A549 (cell line): ENCODE measurements around the gene FANCC. TPM values are rescaled to one million over a fixed set of nuclear protein-coding genes. Genes with fewer than 3 reads are reported as not detected.

ENCODE experiments used
- ATAC-seq, 2 experiments: fragments of 200-7000 bp in 1 of 2; fragments of >200 bp in 1 of 2; cut with Nextera tagmentation in 1 of 2; cut with Tn5 transposase in 1 of 2; 3 replicates each; pipeline versions ENCODE4 v1.8.0 to v1.9.1; 2018 to 2020; ENCODE audit warnings: mild to moderate bottlenecking in 1 of 2, moderate library complexity in 1 of 2
- CTCF ChIA-PET: fragments of 300-600 bp; sonication (Branson Sonifier 250); formaldehyde crosslinking; extraction: SDS; loops from one replicate; lab custom pipeline; 2021; ENCODE audit warnings: antibody characterized with exemption, inconsistent platforms; lab: Yijun Ruan, JAX
- POLR2A ChIA-PET: fragments of 350-600 bp; formaldehyde crosslinking; extraction: SDS; loops from one replicate; lab custom pipeline; 2021; ENCODE audit warnings: antibody characterized with exemption, inconsistent platforms; lab: Yijun Ruan, JAX
- DNase-seq, 2 experiments: peaks; one replicate each; pipeline versions ENCODE4 v3.0.0 to v3.0.0-alpha.2; 2011 to 2016; ENCODE audit warnings: low read depth in 1 of 2, low spot score in 1 of 2
- FAIRE-seq: peaks from 2 replicates; lab custom pipeline; 2011; peaks lifted over from hg19 to GRCh38; lab: Jason Lieb, UNC
- H3K27ac ChIP-seq, 2 experiments: fragments of >200 bp; sonication (Bioruptor Twin); formaldehyde crosslinking; 3 replicates each; pipeline ENCODE4 v1.5.1; 2016 to 2017
- H3K4me1 ChIP-seq: fragments of >200 bp; sonication (Bioruptor Twin); formaldehyde crosslinking; 3 replicates; pipeline ENCODE4 v1.6.1; 2016
- H3K4me2 ChIP-seq: fragments of >200 bp; sonication (Bioruptor Twin); formaldehyde crosslinking; 3 replicates; pipeline ENCODE4 v1.6.1; 2016
- H3K4me3 ChIP-seq: fragments of >200 bp; sonication (Bioruptor Twin); formaldehyde crosslinking; 3 replicates; pipeline ENCODE4 v1.5.1; 2016
- H3K9me3 ChIP-seq: fragments of >200 bp; sonication (Bioruptor Twin); formaldehyde crosslinking; 3 replicates; pipeline ENCODE4 v1.6.1; 2016
- ATOH8 ChIP-seq: fragments of 250-450 bp; sonication (Bioruptor Pico); IDR thresholded peaks from 2 replicates; pipeline ENCODE4 v1.5.0; 2020; ENCODE audit warnings: low read depth, mild to moderate bottlenecking, moderate library complexity
- CHD2 ChIP-seq: fragments of 150-350 bp; IDR thresholded peaks from 2 replicates; pipeline ENCODE4 v1.6.1; 2014; ENCODE audit warnings: low read length; ENCODE audit not compliant: partially characterized antibody
- EHF ChIP-seq: fragments of 250-450 bp; sonication (Bioruptor Pico); IDR thresholded peaks from 2 replicates; pipeline ENCODE4 v1.5.0; 2020; ENCODE audit warnings: mild to moderate bottlenecking
- EHMT2 ChIP-seq: fragments of 200-600 bp; sonication (generic); IDR thresholded peaks from 2 replicates; pipeline ENCODE4 v1.6.1; 2016; ENCODE audit warnings: antibody characterized with exemption, low read depth, mild to moderate bottlenecking, moderate library complexity
- ESRRA ChIP-seq: fragments of 150-350 bp; IDR thresholded peaks from 2 replicates; pipeline ENCODE4 v1.6.1; 2014; ENCODE audit warnings: mild to moderate bottlenecking, low read length, borderline replicate concordance
- FOSL2 ChIP-seq, 2 experiments: fragments of 450-650 bp in 1 of 2; fragments of >200 bp in 1 of 2; sonication (Bioruptor Twin) in 1 of 2; formaldehyde crosslinking; IDR thresholded peaks; 2 replicates each; pipeline versions ENCODE4 v1.5.0 to v1.6.1; 2016 to 2020; ENCODE audit warnings: mild to moderate bottlenecking in 1 of 2, moderate library complexity in 1 of 2
- HOXB13 ChIP-seq: fragments of 250-450 bp; sonication (Bioruptor Pico); IDR thresholded peaks from 2 replicates; pipeline ENCODE4 v1.5.0; 2020; ENCODE audit warnings: low read depth, mild to moderate bottlenecking, moderate library complexity
- HOXB5 ChIP-seq: fragments of 250-450 bp; sonication (Bioruptor Pico); IDR thresholded peaks from 2 replicates; pipeline ENCODE4 v1.5.0; 2020; ENCODE audit warnings: mild to moderate bottlenecking, moderate library complexity
- MAFK ChIP-seq: fragments of 450-650 bp; IDR thresholded peaks from 2 replicates; pipeline ENCODE4 v1.6.1; 2014; ENCODE audit not compliant: partially characterized antibody
- MYC ChIP-seq: IDR thresholded peaks from 2 replicates; pipeline ENCODE4 v1.6.1; 2012; ENCODE audit warnings: mild to moderate bottlenecking, inconsistent platforms, low read length, improper control_type of control experiment, borderline replicate concordance
- NPAS2 ChIP-seq: fragments of 250-450 bp; sonication (Bioruptor Pico); IDR thresholded peaks from 2 replicates; pipeline ENCODE4 v1.8.0; 2022; ENCODE audit warnings: mild to moderate bottlenecking, moderate library complexity, borderline replicate concordance
- PHF8 ChIP-seq: fragments of 200-600 bp; sonication (generic); IDR thresholded peaks from 2 replicates; pipeline ENCODE4 v1.6.1; 2016; ENCODE audit warnings: low read depth, mild to moderate bottlenecking, antibody characterized with exemption, moderate library complexity, borderline replicate concordance
- SMC3 ChIP-seq: fragments of >200 bp; sonication (Bioruptor Twin); formaldehyde crosslinking; IDR thresholded peaks from 3 replicates; pipeline ENCODE4 v1.6.1; 2018; ENCODE audit warnings: inconsistent platforms
- TP53 ChIP-seq: fragments of 250-450 bp; sonication (Bioruptor Pico); IDR thresholded peaks from 2 replicates; pipeline ENCODE4 v1.5.0; 2021; ENCODE audit warnings: mild to moderate bottlenecking, moderate library complexity
- ZC3H11A ChIP-seq: fragments of 450-650 bp; IDR thresholded peaks from 2 replicates; pipeline ENCODE4 v1.6.1; 2014; ENCODE audit warnings: antibody characterized with exemption, mild to moderate bottlenecking
- ZNF302 ChIP-seq: fragments of 250-450 bp; sonication (Bioruptor Pico); IDR thresholded peaks from 2 replicates; pipeline ENCODE4 v1.9.0; 2021; ENCODE audit warnings: inconsistent platforms, mild to moderate bottlenecking, moderate library complexity
- WGBS: methylation state at CpG from one replicate; pipeline ENCODE4 v1.1.6; 2017; ENCODE audit errors: missing lambda C conversion rate; 5-methylcytosine and 5-hydroxymethylcytosine counted together
- polyA plus RNA-seq, 4 experiments: library from polyadenylated mRNA; depleted of rRNA in 3 of 4; stranded (reverse); fragments of >200 nt; fragmentation: RNase III in 1 of 4; extraction: RNeasy Plus Mini Kit Qiagen cat#74134 plus additional on column Dnase treatment in 1 of 4; gene quantifications; 2 replicates in 3 of 4; 3 replicates in 1 of 4; pipeline ENCODE4 v1.2.3, GENCODE V29; 2011 to 2017
- TF ChIP-seq, protein P1 (sequence below): fragments of 250-450 bp; sonication (Bioruptor Pico); IDR thresholded peaks from 2 replicates; pipeline ENCODE4 v1.5.0; 2021; ENCODE audit warnings: mild to moderate bottlenecking, moderate library complexity, borderline replicate concordance
- TF ChIP-seq, protein P2 (sequence below): IDR thresholded peaks from 2 replicates; pipeline ENCODE4 v1.6.1; 2012; ENCODE audit warnings: low read depth, borderline replicate concordance
- TF ChIP-seq, protein P3 (sequence below): fragments of >200 bp; sonication (Bioruptor Twin); formaldehyde crosslinking; IDR thresholded peaks from 3 replicates; pipeline ENCODE4 v1.5.1; 2016

FANCC gene
- polyA plus RNA-seq, 2 of the 4 experiments (the other 2 are of a cell fraction): 13.5 to 24.9 TPM

DNA sequence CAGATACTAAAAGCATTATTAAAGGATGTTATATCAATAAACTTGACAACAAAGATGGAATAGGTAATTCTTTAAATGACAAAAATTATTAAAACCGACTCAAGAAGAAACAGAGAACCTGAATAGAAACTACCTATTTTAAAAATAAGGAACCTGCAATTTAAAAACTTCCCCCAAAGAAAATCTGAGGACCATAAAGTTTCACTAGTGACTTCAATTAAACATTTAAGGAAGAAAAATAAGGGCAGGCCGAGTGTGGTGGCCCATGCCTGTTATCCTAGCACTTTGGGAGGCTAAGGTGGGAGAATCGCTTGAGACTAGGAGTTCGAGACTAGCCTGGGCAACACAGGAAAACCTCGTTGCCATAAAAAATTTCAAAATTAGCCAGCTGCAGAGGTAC, 99.6 kb downstream of the FANCC start (continued):
- TF ChIP-seq, protein P1, sequence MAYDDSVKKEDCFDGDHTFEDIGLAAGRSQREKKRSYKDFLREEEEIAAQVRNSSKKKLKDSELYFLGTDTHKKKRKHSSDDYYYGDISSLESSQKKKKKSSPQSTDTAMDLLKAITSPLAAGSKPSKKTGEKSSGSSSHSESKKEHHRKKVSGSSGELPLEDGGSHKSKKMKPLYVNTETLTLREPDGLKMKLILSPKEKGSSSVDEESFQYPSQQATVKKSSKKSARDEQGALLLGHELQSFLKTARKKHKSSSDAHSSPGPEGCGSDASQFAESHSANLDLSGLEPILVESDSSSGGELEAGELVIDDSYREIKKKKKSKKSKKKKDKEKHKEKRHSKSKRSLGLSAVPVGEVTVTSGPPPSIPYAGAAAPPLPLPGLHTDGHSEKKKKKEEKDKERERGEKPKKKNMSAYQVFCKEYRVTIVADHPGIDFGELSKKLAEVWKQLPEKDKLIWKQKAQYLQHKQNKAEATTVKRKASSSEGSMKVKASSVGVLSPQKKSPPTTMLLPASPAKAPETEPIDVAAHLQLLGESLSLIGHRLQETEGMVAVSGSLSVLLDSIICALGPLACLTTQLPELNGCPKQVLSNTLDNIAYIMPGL (CRISPR knock-in tag): no peak
- no peak for TF ChIP-seq PHF8
- TF ChIP-seq, protein P2, sequence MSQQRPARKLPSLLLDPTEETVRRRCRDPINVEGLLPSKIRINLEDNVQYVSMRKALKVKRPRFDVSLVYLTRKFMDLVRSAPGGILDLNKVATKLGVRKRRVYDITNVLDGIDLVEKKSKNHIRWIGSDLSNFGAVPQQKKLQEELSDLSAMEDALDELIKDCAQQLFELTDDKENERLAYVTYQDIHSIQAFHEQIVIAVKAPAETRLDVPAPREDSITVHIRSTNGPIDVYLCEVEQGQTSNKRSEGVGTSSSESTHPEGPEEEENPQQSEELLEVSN: no peak

DNA sequence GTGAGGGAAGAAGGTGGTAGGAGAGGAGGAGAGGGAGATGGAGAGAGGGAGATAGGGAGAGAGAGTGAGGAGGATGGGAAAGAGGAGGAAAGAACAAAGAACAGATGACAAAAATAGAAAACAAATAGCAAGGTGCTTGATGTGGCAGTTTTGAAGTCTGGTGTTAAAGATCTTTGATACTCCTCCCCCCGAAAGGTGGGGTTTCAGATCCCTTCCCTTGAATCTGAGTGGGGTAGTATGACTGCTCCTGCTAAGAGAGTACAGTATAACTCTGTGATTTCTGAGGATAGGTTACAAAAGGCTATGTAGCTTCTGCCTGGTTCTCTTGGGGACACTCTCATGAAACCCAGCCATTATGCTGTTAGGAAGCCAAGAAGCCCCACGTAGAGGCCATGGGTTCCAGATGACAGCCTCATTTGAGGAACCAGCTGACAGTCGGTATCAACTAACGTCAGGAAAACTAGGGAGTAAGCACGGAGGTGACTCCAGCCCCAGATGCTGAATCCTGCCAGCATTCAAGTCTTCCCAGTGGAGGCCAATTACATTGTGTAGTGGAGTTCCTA, 102.1 kb downstream of the FANCC start:
- Histone ChIP-seq H3K4me3 (no peak overlapping the region), H3K4me1 (no peaks in the 10 kb centered on the region)
- DNase-seq: no peak
- no peak for FAIRE-seq
- CTCF ChIA-PET: interaction anchor here (0.6 kb wide), 1 partner anchor 546 kb away, joined by 4 read pairs; no protein-coding TSS in a partner anchor
- ATAC-seq: no peak
- POLR2A ChIA-PET: no interaction called here
- TF ChIP-seq, protein P1 (CRISPR knock-in tag): no peak
- TF ChIP-seq MAFK: no peak
- TF ChIP-seq FOSL2 (IDR thresholded peaks at IDR 0.05): no peak
- no peak for TF ChIP-seq FOSL2 (CRISPR knock-in tag; IDR thresholded peaks at IDR 0.05)
- no peak for TF ChIP-seq ZNF302 (CRISPR knock-in tag)
- no peak for TF ChIP-seq HOXB13 (CRISPR knock-in tag)
- TF ChIP-seq TP53: no peak
- TF ChIP-seq ESRRA: no peak
- no peak for TF ChIP-seq SMC3
- TF ChIP-seq HOXB5: no peak
- no peak for TF ChIP-seq ATOH8
- no peak for TF ChIP-seq EHMT2
- TF ChIP-seq CHD2: no peak
- TF ChIP-seq, protein P3, sequence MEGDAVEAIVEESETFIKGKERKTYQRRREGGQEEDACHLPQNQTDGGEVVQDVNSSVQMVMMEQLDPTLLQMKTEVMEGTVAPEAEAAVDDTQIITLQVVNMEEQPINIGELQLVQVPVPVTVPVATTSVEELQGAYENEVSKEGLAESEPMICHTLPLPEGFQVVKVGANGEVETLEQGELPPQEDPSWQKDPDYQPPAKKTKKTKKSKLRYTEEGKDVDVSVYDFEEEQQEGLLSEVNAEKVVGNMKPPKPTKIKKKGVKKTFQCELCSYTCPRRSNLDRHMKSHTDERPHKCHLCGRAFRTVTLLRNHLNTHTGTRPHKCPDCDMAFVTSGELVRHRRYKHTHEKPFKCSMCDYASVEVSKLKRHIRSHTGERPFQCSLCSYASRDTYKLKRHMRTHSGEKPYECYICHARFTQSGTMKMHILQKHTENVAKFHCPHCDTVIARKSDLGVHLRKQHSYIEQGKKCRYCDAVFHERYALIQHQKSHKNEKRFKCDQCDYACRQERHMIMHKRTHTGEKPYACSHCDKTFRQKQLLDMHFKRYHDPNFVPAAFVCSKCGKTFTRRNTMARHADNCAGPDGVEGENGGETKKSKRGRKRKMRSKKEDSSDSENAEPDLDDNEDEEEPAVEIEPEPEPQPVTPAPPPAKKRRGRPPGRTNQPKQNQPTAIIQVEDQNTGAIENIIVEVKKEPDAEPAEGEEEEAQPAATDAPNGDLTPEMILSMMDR: no peak
- TF ChIP-seq, all 56 proteins: peak for 0
- H3K4me2 ChIP-seq: no peak overlapping the region
- H3K27ac ChIP-seq: no peak overlapping the region
- H3K9me3 ChIP-seq: no peaks in the 10 kb centered on the region
- 92% methylated on average over 5 of the region's 5 CpGs for WGBS

DNA sequence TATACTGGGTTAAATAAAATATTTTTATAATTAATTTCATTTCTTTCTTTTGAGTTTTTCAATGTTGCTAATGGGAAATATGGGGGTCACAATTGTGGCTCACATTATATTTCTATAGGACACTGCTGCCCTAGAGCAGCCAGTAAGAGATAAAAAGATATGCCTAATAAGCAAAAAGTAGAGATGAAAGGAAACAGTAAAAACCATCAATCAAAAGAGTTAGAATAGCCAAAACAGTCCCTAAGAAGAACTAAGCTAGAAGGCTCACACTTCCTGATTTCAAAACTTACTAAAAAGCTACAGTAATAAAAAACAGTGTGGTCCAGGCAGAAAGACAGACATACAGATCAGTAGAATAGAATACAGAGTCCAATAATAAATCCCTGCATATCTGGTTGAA, 104.4 kb downstream of the FANCC start:
- H3K4me1 ChIP-seq: no peaks in the 10 kb centered on the region
- ChIA-PET CTCF (interaction anchor here (1.3 kb wide), 1 partner anchor 33 kb away, joined by 3 read pairs; no protein-coding TSS in a partner anchor), POLR2A (no interaction called here)
- ATAC-seq: no peak
- H3K4me2 ChIP-seq: no peak overlapping the region
- H3K27ac ChIP-seq: no peak overlapping the region
- no peak overlapping the region for H3K4me3 ChIP-seq
- no peak for FAIRE-seq
- TF ChIP-seq NPAS2 (CRISPR knock-in tag) (no peak), MYC (no peak), ZC3H11A (no peak), EHF (CRISPR knock-in tag) (no peak), MAFK (peak; percentile 12)
- DNase-seq: no peak
- H3K9me3 ChIP-seq: no peaks in the 10 kb centered on the region
